ENCODE data around the gene MED26.
"Not testable (repeated sequence)": the region's sequence is repeated elsewhere in the genome, so short reads cannot be mapped to it uniquely, and the experiment has no call there.

GRCh38 chr19:16673839-16674238 lies 45.8 kb upstream of the MED26 start:
- TF ChIP-seq, protein P1, sequence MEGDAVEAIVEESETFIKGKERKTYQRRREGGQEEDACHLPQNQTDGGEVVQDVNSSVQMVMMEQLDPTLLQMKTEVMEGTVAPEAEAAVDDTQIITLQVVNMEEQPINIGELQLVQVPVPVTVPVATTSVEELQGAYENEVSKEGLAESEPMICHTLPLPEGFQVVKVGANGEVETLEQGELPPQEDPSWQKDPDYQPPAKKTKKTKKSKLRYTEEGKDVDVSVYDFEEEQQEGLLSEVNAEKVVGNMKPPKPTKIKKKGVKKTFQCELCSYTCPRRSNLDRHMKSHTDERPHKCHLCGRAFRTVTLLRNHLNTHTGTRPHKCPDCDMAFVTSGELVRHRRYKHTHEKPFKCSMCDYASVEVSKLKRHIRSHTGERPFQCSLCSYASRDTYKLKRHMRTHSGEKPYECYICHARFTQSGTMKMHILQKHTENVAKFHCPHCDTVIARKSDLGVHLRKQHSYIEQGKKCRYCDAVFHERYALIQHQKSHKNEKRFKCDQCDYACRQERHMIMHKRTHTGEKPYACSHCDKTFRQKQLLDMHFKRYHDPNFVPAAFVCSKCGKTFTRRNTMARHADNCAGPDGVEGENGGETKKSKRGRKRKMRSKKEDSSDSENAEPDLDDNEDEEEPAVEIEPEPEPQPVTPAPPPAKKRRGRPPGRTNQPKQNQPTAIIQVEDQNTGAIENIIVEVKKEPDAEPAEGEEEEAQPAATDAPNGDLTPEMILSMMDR (IDR thresholded peaks at IDR 0.05): not testable (repeated sequence)
- TF ChIP-seq POLR2A (IDR thresholded peaks at IDR 0.05): not testable (repeated sequence)
